Measurements from ENCODE around the gene GALNT4.

The GALNT4 gene

GRCh38 chr12:89529738-89530137, 5.1 kb upstream of the GALNT4 start:
- no peak for DNase-seq (ENCODE audit: low read depth)

DNA sequence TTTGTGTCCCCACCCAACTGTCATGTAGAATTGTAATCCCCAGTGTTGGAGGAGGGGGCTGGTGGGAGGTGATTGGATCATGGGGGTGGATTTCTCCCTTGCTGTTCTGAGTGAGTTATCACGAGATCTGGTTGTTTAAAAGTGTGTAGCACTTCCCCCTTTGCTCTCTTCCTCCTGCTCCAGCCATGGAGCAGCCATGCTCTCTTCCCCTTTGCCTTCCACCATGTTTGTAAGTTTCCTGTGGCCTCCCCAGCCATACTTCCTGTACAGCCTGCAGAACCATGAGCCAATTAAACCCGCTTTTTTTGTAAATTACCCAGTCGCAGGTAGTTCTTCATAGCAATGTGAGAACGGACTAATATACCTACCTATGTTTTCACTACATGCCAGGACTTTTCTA, 3.8 kb upstream of the GALNT4 start:
- DNase-seq (ENCODE audit: low read depth): no peak

DNA sequence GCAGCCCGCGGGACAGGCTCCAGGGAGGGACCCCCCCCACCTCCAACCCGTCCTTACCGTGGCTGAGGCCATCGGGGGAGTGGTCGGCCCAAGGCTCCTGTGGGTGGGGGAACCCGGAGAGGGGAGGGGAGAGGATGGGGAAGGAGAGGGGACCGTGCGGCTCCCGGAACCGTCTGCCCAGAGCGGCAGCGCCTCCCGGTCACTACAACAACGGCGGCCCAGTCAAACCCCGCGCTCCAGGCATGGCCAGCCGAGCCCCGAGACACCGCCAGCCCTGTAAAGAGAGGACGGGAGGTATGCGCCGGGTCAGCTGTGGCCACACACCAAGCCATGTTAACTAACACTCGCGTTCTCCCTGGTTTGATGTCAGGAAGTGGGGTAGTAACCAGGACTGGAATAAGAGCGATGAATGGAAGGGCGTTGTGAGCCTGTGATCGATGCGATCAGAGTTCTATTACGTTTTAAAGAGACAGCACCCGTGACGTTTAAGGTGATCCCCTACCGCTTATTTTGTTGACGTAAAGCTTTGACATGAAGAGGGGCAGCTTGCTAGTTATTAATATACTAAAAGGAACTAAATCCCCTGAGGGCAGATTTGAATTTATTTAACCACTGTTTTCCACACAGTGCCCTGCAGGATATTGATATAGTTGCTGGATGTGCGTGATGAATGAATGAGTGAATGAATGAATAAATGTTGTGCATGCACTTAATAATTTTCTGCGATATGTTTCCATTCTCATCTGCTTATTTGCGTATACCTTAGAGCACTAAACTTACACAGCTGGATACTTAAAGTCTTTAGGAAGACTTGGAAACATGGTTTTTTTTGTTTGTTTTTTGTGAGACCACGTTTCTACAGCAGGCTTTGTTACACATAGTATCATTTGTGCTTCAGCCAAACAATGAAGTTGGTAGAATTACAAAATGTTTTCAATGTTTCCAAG, 1.5 kb upstream of the GALNT4 start, which contains the start of gene POC1B:
Gene POC1B (minus strand): TSS at position 224 of the 947 bp plus-strand sequence. CDS start 152 bp downstream, at position 72.
- peak; percentile 66 for DNase-seq (ENCODE audit: low read depth)

- peak; percentile 24 for DNase-seq (ENCODE audit: low read depth)
These were observed 768 bp upstream of the GALNT4 start for GRCh38 chr12:89525305-89525823.

GRCh38 chr12:89523843-89524540, 604 bp downstream of the GALNT4 start:
- DNase-seq (ENCODE audit: low read depth): no peak

GRCh38 chr12:89523393-89523792, 1.2 kb downstream of the GALNT4 start:
- no peak for DNase-seq (ENCODE audit: low read depth)

GRCh38 chr12:89521364-89522223, 3.0 kb downstream of the GALNT4 start:
- DNase-seq (ENCODE audit: low read depth): no peak

DNA sequence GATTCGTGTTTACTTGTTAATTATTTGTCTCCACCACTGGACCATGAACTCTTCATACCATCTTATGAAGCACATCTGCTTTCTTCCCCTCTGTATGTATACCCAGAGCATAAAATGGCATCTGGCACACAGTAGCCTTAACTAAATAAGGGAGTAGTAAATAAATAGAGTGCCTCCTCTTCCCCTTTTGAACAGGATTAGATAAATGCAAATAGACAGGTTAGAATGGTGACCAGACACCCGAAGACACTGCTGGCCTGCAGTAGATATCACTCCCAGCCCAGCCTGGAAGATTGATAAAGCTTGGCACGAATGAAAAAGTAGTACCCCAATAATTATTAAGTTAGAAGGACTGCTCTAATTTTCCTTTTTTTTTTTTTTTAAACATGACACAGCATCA, 6.9 kb downstream of the GALNT4 start:
- DNase-seq (ENCODE audit: low read depth): no peak

- DNase-seq (ENCODE audit: low read depth): no peak
These were observed 8.0 kb downstream of the GALNT4 start for GRCh38 chr12:89516633-89517032.

GRCh38 chr12:89514751-89515150, 9.8 kb downstream of the GALNT4 start:
- DNase-seq (ENCODE audit: low read depth): no peak

DNA sequence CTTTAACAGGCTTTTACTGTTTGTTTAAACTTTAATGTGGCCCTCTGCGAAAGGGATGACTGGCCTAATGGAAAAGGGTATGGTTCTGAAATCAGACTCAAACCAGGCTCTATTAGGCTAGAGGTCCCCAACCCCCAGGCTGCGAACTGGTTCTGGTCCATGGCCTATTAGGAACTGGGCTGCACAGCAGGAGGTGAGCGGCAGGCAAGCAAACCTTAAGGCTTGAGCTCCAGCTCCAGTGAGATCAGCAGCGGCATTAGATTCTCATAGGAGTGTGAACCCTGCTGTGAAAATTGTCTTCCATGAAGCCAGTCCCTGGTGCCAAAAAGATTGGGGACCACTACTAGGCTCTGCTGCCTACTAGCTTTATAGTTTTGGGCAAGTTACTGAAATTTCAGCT, 11.1 kb downstream of the GALNT4 start:
- DNase-seq (ENCODE audit: low read depth): no peak

DNA sequence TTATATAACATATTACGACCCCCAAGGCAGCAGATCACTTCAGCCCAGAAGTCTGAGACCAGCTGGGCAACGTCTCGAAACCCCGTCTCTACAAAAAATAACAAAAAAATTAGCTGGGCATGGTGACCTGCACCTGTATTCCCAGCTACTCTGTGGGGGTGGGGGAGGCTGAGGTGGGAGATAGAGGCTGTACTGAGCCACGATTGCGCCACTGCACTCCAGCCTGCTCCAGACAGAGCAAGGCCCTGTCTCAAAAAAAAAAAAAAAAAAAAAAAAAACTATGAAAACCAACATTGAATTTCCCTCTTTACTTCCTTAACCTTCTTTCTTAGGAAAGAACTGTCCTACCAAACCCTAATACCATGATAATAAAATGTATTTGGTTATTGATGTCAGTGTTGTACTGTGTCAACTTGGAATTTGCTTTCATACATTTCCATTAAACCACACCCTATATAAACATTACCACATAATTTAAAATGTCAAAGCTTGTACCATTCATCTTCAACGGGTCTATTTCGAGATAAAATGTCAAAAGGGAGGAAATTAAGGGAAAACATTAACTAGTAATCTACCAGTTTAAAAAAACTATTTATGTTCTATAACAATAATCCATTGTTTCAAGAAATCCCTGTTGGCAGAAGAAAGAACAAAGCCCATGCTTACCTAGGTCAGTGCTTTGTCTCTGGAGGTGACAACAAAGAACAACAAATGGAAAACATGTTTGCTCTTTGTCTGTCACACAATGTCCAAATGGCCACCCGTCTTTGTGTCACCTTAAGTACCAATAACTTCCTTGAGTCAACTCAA, 17.4 kb downstream of the GALNT4 start:
- DNase-seq (ENCODE audit: low read depth): no peak

DNA sequence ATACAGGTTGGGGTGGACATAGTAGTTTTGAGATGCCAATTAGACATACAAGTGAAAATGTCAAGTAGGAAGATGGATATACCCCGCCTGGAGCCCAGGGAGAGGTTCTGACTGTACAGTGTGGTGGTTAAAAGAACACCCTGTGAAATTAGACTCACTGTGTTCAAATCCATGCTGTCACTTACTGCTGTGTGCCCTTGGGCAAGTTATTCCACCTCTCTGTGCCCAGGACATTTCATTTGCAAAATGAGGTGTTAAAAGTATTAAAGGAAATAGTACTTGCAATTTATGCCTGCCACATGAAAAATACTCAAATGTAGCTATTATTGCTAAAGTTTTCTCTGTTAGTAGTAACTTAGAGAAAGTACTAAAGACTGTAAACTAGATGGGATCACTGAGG, 18.5 kb downstream of the GALNT4 start:
- no peak for DNase-seq (ENCODE audit: low read depth)

DNA sequence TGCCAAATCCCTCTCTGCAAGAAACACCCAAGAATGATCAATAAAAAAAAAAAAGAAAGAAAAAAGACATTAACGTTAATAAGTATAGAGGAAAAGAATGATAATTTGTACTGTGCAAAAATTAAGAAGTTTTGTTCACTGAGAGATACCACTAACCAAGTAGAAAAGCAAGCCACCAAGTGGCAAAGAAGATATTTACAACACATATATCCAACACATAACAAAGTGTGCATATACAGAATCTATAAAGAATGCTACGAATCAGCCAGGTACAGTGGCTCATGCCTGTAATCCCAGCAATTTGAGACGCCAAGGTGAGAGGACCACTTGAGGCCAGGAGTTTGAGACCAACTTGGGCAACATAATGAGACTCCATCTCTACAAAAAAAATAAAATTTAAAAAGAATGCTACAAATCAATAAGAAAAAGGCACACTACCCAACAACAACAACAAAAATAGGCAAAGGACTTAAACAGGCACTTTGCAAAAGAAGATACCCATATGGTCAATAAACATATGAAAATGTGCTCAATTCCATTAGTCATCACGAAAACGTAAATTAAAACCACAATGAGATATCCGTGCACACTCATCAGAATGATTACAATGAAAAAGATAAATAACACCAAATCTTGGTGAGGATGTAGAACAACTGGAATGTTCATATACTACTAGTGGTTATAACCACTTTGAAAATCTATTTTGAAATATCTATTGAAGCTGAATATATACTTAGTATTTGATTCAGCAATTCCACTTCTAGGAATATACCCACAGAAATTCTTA, 19.8 kb downstream of the GALNT4 start:
- DNase-seq (ENCODE audit: low read depth): no peak

GRCh38 chr12:89501793-89502192, 22.8 kb downstream of the GALNT4 start:
- DNase-seq (ENCODE audit: low read depth): no peak

GRCh38 chr12:89499857-89500256, 24.7 kb downstream of the GALNT4 start:
- DNase-seq (ENCODE audit: low read depth): no peak

GRCh38 chr12:89497467-89497866, 27.1 kb downstream of the GALNT4 start:
- no peak for DNase-seq (ENCODE audit: low read depth)

- DNase-seq (ENCODE audit: low read depth): no peak
These were observed 27.6 kb downstream of the GALNT4 start for GRCh38 chr12:89497005-89497404.

GRCh38 chr12:89494411-89495231, 30.0 kb downstream of the GALNT4 start:
- peak; percentile 9 for DNase-seq (ENCODE audit: low read depth)

Data from stimulated activated CD8-positive, alpha-beta memory T cell treated with anti-CD3 and anti-CD28 coated beads, Interleukin-4, amount 100 ng/mL, for 24 hours (primary cell).